HepG2 (cell line): ENCODE results near the gene ARHGAP9. TPM values are rescaled to one million over a fixed set of nuclear protein-coding genes. Genes with fewer than 3 reads are reported as not detected.

ENCODE experiments used
- ASH2L ChIP-seq: fragments of 300-600, 200-600 bp; sonication (generic); IDR thresholded peaks from 2 replicates; pipeline ENCODE4 v1.7.0; 2017; ENCODE audit warnings: low read depth, mild to moderate bottlenecking, moderate library complexity, mixed read lengths, low read length; ENCODE audit not compliant: insufficient read length
- ATF1 ChIP-seq: IDR thresholded peaks from 2 replicates; pipeline ENCODE4 v1.6.1; 2016; ENCODE audit warnings: mild to moderate bottlenecking, control low read depth
- CBFB ChIP-seq: sonication (generic); formaldehyde crosslinking; IDR thresholded peaks from 2 replicates; pipeline ENCODE4 v1.4.0; 2020; ENCODE audit warnings: missing genetic modification reagents
- ELF3 ChIP-seq: IDR thresholded peaks from 2 replicates; pipeline ENCODE4 v1.6.1; 2016; ENCODE audit warnings: missing genetic modification reagents, missing compliant biosample characterization
- GABPB1 ChIP-seq: IDR thresholded peaks from 2 replicates; pipeline ENCODE4 v1.6.1; 2016; ENCODE audit warnings: mild to moderate bottlenecking, missing genetic modification reagents, moderate library complexity, missing compliant biosample characterization
- GFI1 ChIP-seq: sonication (generic); formaldehyde crosslinking; IDR thresholded peaks from 2 replicates; pipeline ENCODE4 v1.5.0; 2020; ENCODE audit warnings: missing genetic modification reagents, mild to moderate bottlenecking, borderline replicate concordance
- NFKB2 ChIP-seq: sonication (generic); formaldehyde crosslinking; IDR thresholded peaks from 2 replicates; pipeline ENCODE4 v1.4.0; 2020; ENCODE audit warnings: missing genetic modification reagents, borderline replicate concordance
- ZMYM2 ChIP-seq: sonication (generic); formaldehyde crosslinking; IDR thresholded peaks from 2 replicates; pipeline ENCODE4 v1.8.0; 2022; ENCODE audit warnings: mild to moderate bottlenecking, missing genetic modification reagents
- ZNF264 ChIP-seq: sonication (generic); formaldehyde crosslinking; IDR thresholded peaks from 2 replicates; pipeline ENCODE4 v1.4.0; 2020; ENCODE audit warnings: missing genetic modification reagents
- ZNF563 ChIP-seq: sonication (generic); formaldehyde crosslinking; IDR thresholded peaks from 2 replicates; pipeline ENCODE4 v1.8.0; 2022; ENCODE audit warnings: mild to moderate bottlenecking, moderate library complexity, missing genetic modification reagents
- ZNF589 ChIP-seq: sonication (generic); formaldehyde crosslinking; conservative IDR thresholded peaks from 2 replicates; pipeline ENCODE4 v1.8.0; 2022; ENCODE audit warnings: mild to moderate bottlenecking, moderate library complexity, missing genetic modification reagents
- ZNF614 ChIP-seq: IDR thresholded peaks from 2 replicates; pipeline ENCODE4 v1.6.1; 2018; ENCODE audit warnings: missing biosample characterization, missing genetic modification reagents, inconsistent platforms, borderline replicate concordance
- ZNF790 ChIP-seq: sonication (generic); formaldehyde crosslinking; IDR thresholded peaks from 2 replicates; pipeline ENCODE4 v1.8.0; 2022; ENCODE audit warnings: missing genetic modification reagents, mild to moderate bottlenecking, borderline replicate concordance
- ZNF83 ChIP-seq: sonication (generic); formaldehyde crosslinking; IDR thresholded peaks from 2 replicates; pipeline ENCODE4 v1.4.0; 2020; ENCODE audit warnings: missing genetic modification reagents, mild to moderate bottlenecking, borderline replicate concordance
- polyA plus RNA-seq, 8 experiments: library from polyadenylated mRNA; depleted of rRNA in 3 of 8; stranded (reverse) in 7 of 8; unstranded in 1 of 8; fragments of >200 nt; fragmentation: Illumina TruSeq in 4 of 8; extraction: Trizol in 4 of 8; gene quantifications; 2 replicates each; pipeline versions ENCODE4 v1.2.1 to v1.2.3, GENCODE V29; 2011 to 2016; ENCODE audit warnings: low read depth in 4 of 8, missing spikeins in 1 of 8, mixed read lengths in 1 of 8; ENCODE audit not compliant: insufficient read depth in 1 of 8
- total RNA-seq, 5 experiments: library from RNA; depleted of rRNA; stranded (reverse); fragments of >200 nt; fragmentation: Illumina TruSeq; extraction: Trizol; gene quantifications; 2 replicates each; pipeline ENCODE4 v1.2.3, GENCODE V29; 2016; ENCODE audit warnings: low read depth in 1 of 5
- TF ChIP-seq, protein P1 (sequence below): sonication (generic); formaldehyde crosslinking; IDR thresholded peaks from 2 replicates; pipeline ENCODE4 v1.4.0; 2020; ENCODE audit warnings: missing genetic modification reagents
- TF ChIP-seq, protein P2 (sequence below): sonication (generic); formaldehyde crosslinking; IDR thresholded peaks from 2 replicates; pipeline ENCODE4 v1.4.0; 2020; ENCODE audit warnings: missing genetic modification reagents, borderline replicate concordance
- TF ChIP-seq, protein P3 (sequence below): sonication (generic); formaldehyde crosslinking; IDR thresholded peaks from 2 replicates; pipeline ENCODE4 v1.8.0; 2022; ENCODE audit warnings: mild to moderate bottlenecking, missing genetic modification reagents; ENCODE audit not compliant: insufficient replicate concordance

Gene ARHGAP9
- total and polyA plus RNA-seq, 2 of the 13 experiments (the other 11 are each of a cell fraction or from before 2014, with no cell fraction given): 0.18 to 1.2 TPM

DNA sequence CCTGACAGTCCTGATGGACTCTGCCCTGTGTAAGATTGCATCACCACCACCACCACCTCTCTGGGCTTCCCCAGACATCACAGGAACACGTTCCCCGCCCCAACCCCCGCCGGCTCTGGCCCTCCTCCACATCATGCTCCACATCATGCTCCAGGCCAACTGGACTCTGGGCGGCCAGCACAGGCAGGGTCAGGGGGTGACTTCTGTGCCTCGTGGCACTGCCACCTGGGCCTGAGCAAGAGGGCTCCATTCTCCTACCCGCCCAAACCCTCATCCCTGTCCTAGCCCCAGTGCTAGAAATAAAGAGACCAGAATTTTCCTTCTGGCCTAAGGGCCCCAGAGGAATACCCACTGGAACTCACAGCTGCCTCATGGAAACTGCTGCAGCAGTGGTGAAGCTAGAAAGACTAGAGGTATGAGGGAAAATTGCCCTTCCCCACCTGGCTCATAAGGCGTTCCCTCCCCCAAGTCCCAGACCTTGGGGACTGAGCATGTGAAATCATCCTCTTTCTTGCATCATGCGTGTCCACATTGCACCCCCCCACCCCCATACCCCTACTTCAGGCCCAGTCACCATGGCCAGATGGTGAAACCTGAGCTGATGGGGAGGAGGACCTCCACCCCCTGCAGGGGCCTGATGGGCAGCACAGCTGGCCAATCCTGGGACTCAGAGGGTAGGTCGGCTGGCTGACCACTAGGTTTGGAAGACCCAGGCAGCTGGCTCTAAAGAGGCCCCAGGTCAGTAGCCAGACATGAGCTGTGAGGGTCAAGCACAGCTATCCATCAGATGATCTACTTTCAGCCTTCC, 24.9 kb downstream of the ARHGAP9 start, which contains the start of gene INHBE (continued):
- TF ChIP-seq, protein P1, sequence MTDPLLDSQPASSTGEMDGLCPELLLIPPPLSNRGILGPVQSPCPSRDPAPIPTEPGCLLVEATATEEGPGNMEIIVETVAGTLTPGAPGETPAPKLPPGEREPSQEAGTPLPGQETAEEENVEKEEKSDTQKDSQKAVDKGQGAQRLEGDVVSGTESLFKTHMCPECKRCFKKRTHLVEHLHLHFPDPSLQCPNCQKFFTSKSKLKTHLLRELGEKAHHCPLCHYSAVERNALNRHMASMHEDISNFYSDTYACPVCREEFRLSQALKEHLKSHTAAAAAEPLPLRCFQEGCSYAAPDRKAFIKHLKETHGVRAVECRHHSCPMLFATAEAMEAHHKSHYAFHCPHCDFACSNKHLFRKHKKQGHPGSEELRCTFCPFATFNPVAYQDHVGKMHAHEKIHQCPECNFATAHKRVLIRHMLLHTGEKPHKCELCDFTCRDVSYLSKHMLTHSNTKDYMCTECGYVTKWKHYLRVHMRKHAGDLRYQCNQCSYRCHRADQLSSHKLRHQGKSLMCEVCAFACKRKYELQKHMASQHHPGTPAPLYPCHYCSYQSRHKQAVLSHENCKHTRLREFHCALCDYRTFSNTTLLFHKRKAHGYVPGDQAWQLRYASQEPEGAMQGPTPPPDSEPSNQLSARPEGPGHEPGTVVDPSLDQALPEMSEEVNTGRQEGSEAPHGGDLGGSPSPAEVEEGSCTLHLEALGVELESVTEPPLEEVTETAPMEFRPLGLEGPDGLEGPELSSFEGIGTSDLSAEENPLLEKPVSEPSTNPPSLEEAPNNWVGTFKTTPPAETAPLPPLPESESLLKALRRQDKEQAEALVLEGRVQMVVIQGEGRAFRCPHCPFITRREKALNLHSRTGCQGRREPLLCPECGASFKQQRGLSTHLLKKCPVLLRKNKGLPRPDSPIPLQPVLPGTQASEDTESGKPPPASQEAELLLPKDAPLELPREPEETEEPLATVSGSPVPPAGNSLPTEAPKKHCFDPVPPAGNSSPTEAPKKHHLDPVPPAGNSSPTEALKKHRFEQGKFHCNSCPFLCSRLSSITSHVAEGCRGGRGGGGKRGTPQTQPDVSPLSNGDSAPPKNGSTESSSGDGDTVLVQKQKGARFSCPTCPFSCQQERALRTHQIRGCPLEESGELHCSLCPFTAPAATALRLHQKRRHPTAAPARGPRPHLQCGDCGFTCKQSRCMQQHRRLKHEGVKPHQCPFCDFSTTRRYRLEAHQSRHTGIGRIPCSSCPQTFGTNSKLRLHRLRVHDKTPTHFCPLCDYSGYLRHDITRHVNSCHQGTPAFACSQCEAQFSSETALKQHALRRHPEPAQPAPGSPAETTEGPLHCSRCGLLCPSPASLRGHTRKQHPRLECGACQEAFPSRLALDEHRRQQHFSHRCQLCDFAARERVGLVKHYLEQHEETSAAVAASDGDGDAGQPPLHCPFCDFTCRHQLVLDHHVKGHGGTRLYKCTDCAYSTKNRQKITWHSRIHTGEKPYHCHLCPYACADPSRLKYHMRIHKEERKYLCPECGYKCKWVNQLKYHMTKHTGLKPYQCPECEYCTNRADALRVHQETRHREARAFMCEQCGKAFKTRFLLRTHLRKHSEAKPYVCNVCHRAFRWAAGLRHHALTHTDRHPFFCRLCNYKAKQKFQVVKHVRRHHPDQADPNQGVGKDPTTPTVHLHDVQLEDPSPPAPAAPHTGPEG (CRISPR knock-in tag): no peak
- TF ChIP-seq ZMYM2 (CRISPR knock-in tag): no peak; the same call in 1 of the 2 replicates
- TF ChIP-seq ZNF563 (CRISPR knock-in tag): peak; percentile 79; the same call in 1 of the 2 replicates
- peak; percentile 78 for TF ChIP-seq ASH2L
- peak; percentile 75 for TF ChIP-seq GABPB1
- TF ChIP-seq, protein P2, sequence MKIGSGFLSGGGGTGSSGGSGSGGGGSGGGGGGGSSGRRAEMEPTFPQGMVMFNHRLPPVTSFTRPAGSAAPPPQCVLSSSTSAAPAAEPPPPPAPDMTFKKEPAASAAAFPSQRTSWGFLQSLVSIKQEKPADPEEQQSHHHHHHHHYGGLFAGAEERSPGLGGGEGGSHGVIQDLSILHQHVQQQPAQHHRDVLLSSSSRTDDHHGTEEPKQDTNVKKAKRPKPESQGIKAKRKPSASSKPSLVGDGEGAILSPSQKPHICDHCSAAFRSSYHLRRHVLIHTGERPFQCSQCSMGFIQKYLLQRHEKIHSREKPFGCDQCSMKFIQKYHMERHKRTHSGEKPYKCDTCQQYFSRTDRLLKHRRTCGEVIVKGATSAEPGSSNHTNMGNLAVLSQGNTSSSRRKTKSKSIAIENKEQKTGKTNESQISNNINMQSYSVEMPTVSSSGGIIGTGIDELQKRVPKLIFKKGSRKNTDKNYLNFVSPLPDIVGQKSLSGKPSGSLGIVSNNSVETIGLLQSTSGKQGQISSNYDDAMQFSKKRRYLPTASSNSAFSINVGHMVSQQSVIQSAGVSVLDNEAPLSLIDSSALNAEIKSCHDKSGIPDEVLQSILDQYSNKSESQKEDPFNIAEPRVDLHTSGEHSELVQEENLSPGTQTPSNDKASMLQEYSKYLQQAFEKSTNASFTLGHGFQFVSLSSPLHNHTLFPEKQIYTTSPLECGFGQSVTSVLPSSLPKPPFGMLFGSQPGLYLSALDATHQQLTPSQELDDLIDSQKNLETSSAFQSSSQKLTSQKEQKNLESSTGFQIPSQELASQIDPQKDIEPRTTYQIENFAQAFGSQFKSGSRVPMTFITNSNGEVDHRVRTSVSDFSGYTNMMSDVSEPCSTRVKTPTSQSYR (CRISPR knock-in tag): peak; percentile 91
- TF ChIP-seq ZNF589 (CRISPR knock-in tag): peak; percentile 74; the same call in 1 of the 2 replicates
- TF ChIP-seq ZNF790: no peak
- peak; percentile 52; the same call in 1 of the 2 replicates for TF ChIP-seq ELF3 (CRISPR knock-in tag)
- TF ChIP-seq ZNF264 (CRISPR knock-in tag): 0 out of 2 replicates have a peak, but pooled peaks have one; percentile 67
- peak; percentile 28; the same call in 1 of the 2 replicates for TF ChIP-seq CBFB
- TF ChIP-seq ZNF83 (CRISPR knock-in tag): no peak
- TF ChIP-seq ZNF614 (CRISPR knock-in tag): peak; percentile 31; the same call in 1 of the 2 replicates
- TF ChIP-seq GFI1 (CRISPR knock-in tag): peak; percentile 67
- peak; percentile 68; the same call in 1 of the 2 replicates for TF ChIP-seq NFKB2 (CRISPR knock-in tag)
- no peak; the same call in 1 of the 2 replicates for TF ChIP-seq ATF1 (CRISPR knock-in tag)
- TF ChIP-seq, protein P3, sequence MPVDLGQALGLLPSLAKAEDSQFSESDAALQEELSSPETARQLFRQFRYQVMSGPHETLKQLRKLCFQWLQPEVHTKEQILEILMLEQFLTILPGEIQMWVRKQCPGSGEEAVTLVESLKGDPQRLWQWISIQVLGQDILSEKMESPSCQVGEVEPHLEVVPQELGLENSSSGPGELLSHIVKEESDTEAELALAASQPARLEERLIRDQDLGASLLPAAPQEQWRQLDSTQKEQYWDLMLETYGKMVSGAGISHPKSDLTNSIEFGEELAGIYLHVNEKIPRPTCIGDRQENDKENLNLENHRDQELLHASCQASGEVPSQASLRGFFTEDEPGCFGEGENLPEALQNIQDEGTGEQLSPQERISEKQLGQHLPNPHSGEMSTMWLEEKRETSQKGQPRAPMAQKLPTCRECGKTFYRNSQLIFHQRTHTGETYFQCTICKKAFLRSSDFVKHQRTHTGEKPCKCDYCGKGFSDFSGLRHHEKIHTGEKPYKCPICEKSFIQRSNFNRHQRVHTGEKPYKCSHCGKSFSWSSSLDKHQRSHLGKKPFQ (CRISPR knock-in tag): peak; percentile 63
